Stomach (tissue), 9 donors: ENCODE results near the gene FOSL1. TPM values are rescaled to one million over a fixed set of nuclear protein-coding genes. Genes with fewer than 3 reads are reported as not detected.
"Not testable (repeated sequence)": the region's sequence is repeated elsewhere in the genome, so short reads cannot be mapped to it uniquely, and the experiment has no call there.

Source experiments
- DNase-seq, 2 donors: peaks; one replicate each; pipeline versions ENCODE4 v3.0.0 to v3.0.0-alpha.2; 2013 to 2019
- H3K27ac ChIP-seq, 5 donors: fragments of 200-600 bp in 4 of 5; sonication (generic) in 4 of 5; one replicate each; pipeline ENCODE4 v1.5.1; 2013 to 2019; ENCODE audit warnings: mild to moderate bottlenecking in 1 of 5, moderate library complexity in 1 of 5
- H3K27me3 ChIP-seq, 3 donors: fragments of 200-600 bp; sonication (generic); one replicate each; pipeline ENCODE4 v1.5.1; 2017 to 2019; ENCODE audit warnings: mixed run types in 1 of 3
- H3K36me3 ChIP-seq, 4 donors: fragments of 200-600 bp; sonication (generic); 1 replicate in 3 of 4; 2 replicates in 1 of 4; pipeline ENCODE4 v1.5.1; 2016 to 2019
- H3K4me1 ChIP-seq, 4 donors: fragments of 200-600 bp; sonication (generic); one replicate each; pipeline ENCODE4 v1.5.1; 2016 to 2019
- H3K4me3 ChIP-seq, 4 donors: fragments of 200-600 bp; sonication (generic) in 3 of 4; one replicate each; pipeline ENCODE4 v1.5.1; 2016 to 2019; ENCODE audit warnings: mild to moderate bottlenecking in 1 of 4
- H3K9me3 ChIP-seq, 4 donors: fragments of 200-600 bp; sonication (generic); one replicate each; pipeline ENCODE4 v1.5.1; 2016 to 2019
- EP300 ChIP-seq: sonication (generic); formaldehyde crosslinking; IDR thresholded peaks from one replicate; pipeline ENCODE4 v1.6.1; 2017; ENCODE audit warnings: antibody characterized with exemption
- POLR2A ChIP-seq, 4 donors: fragments of 450-650 bp; IDR thresholded peaks; one replicate each; pipeline ENCODE4 v1.6.1; 2016; ENCODE audit warnings: antibody characterized with exemption in 4 of 4, control low read depth in 2 of 4, mild to moderate bottlenecking in 1 of 4, moderate library complexity in 1 of 4
- POLR2AphosphoS5 ChIP-seq, 3 donors: sonication (generic); formaldehyde crosslinking; IDR thresholded peaks; one replicate each; pipeline ENCODE4 v1.6.1; 2016; ENCODE audit warnings: antibody characterized with exemption in 3 of 3
- WGBS, 5 donors: extraction: QIAGEN DNeasy Blood & Tissue Kit in 3 of 5; methylation state at CpG; one replicate each; pipeline versions ENCODE4 v1.1.5 to v1.1.7; 2013 to 2018; 5-methylcytosine and 5-hydroxymethylcytosine counted together
- intact Hi-C: fragments of 100-400 bp; cut with DNase I; formaldehyde crosslinking; loops from one replicate; pipeline ENCODE4 v1.15.1; 2023; ENCODE audit warnings: low total_unique reads
- polyA plus RNA-seq, 3 donors: library from polyadenylated mRNA; stranded (reverse); fragments of 200-250 nt; gene quantifications; one replicate each; pipeline ENCODE4 v1.2.3, GENCODE V29; 2013
- total RNA-seq, 5 donors: library from RNA; depleted of rRNA; stranded (reverse); fragments of >200 nt; gene quantifications; one replicate each; pipeline versions ENCODE4 v1.1.0 to v1.2.3, GENCODE V29; 2014 to 2016
- TF ChIP-seq, protein P1 (sequence below), 7 experiments: fragments of 450-650 bp in 4 of 7; fragments of 200-600 bp in 3 of 7; sonication (generic) in 3 of 7; IDR thresholded peaks; one replicate each; pipeline ENCODE4 v1.5.1; 2016 to 2019; ENCODE audit warnings: antibody characterized with exemption in 7 of 7, control low read depth in 2 of 7, mild to moderate bottlenecking in 1 of 7
- donor health status: healthy with polysubstance abuse.
- donor health status: Bipolar disorder and iron deficiency.
- donor health status: healthy.

Gene FOSL1
- total and polyA plus RNA-seq, 8 donors, result 1.7 to 43.3 (median 10.6) TPM; not detected in 2

DNA sequence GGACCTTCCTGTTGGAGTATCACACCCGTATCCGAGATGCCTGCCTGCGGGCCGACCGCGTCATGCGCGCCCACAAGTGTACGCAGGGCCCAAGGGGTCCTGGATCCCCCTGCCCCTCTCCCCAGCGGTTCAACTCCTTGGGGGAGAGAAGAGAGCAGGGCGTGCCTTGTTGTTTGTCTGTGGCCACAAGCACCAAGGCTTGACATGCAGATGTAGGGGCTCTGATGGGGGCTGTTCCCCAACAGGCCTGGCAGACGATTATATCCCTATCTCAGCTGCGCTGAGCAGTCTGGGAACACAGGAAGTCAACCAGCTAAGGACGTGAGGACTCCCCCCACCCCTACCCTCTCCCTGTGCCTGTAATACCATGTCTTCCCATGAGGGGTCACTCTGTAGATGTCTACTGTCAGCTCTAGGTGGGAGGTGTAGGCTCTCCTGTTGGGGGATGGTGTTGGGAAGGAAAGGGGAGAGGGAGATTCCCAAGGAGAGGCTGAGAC is 49.1 kb downstream of the FOSL1 start:
- peaks cover 16 to 45% (median 42%) of the 10 kb centered on the region in 4 donors for H3K4me1 ChIP-seq
- H3K4me3 ChIP-seq, result no peak overlapping the region
- TF ChIP-seq POLR2A (IDR thresholded peaks at IDR 0.05) (no peak), EP300 (no peak), POLR2AphosphoS5 (IDR thresholded peaks at IDR 0.05) (no peak)
- TF ChIP-seq, protein P1, sequence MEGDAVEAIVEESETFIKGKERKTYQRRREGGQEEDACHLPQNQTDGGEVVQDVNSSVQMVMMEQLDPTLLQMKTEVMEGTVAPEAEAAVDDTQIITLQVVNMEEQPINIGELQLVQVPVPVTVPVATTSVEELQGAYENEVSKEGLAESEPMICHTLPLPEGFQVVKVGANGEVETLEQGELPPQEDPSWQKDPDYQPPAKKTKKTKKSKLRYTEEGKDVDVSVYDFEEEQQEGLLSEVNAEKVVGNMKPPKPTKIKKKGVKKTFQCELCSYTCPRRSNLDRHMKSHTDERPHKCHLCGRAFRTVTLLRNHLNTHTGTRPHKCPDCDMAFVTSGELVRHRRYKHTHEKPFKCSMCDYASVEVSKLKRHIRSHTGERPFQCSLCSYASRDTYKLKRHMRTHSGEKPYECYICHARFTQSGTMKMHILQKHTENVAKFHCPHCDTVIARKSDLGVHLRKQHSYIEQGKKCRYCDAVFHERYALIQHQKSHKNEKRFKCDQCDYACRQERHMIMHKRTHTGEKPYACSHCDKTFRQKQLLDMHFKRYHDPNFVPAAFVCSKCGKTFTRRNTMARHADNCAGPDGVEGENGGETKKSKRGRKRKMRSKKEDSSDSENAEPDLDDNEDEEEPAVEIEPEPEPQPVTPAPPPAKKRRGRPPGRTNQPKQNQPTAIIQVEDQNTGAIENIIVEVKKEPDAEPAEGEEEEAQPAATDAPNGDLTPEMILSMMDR (IDR thresholded peaks at IDR 0.05), result peak in 2 of 7 experiments; percentile 13 to 38
- intact Hi-C loops, result no loop called here
- no peaks in the 10 kb centered on the region for H3K27me3 ChIP-seq
- H3K36me3 ChIP-seq, result peaks cover 42 to 59% (median 57%) of the 10 kb centered on the region in 4 donors
- WGBS, 5 donors, result 64 to 90% (median 88%) methylated on average over 3 to 14 of the region's 14 CpGs
- no peak overlapping the region for H3K27ac ChIP-seq
- DNase-seq, result peak in 1 of 2 donors; percentile 19
- H3K9me3 ChIP-seq, result peaks cover 0 to 7% (median 0%) of the 10 kb centered on the region in 4 donors

DNA sequence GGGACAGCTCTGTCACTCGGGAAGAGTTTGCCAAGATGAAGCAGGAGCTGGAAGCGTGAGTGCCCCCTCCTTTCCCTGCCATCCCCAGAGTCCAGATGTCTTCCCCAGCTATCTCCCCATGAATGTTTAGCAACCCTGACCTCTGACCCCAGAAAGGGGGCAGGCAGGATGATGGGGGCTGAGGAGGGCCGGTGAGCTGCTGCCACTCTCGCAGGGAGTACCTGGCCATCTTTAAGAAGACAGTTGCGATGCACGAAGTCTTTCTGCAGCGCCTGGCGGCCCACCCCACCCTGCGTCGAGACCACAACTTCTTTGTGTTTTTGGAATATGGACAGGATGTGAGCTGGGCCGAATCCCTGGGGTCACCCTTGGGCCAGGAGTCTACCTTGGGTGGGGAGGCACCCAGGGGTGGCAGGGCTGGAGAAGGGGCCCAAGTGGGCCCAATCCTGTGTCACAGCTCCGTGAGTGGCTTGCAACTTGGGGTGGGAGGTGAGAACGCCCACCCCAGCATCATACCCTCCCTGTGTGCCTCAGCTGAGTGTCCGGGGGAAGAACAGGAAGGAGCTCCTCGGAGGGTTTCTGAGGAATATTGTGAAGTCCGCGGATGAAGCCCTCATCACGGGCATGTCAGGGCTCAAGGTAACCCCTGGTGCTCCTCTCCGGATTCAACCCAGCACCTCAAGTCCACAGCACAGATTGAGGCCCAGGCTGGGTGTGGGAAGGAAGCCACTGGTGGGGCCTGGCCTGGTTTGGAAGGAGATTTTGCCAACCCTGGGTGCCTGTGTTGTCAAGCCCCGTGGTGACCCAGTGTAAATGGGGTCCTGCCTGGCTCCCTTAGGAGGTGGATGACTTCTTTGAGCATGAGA is 49.7 kb downstream of the FOSL1 start:
- TF ChIP-seq EP300, result no peak
- no peak for TF ChIP-seq POLR2AphosphoS5 (IDR thresholded peaks at IDR 0.05)
- TF ChIP-seq POLR2A (IDR thresholded peaks at IDR 0.05), result no peak
- TF ChIP-seq, protein P1 (IDR thresholded peaks at IDR 0.05), result no peak
- WGBS, 5 donors, result 74 to 80% (median 78%) methylated on average over 19 to 20 of the region's 20 CpGs
- DNase-seq, result no peak
- H3K9me3 ChIP-seq, result peaks cover 0 to 7% (median 0%) of the 10 kb centered on the region in 4 donors
- intact Hi-C loops, result no loop called here
- H3K4me3 ChIP-seq, result no peak overlapping the region
- peaks cover 9 to 39% (median 35%) of the 10 kb centered on the region in 4 donors for H3K4me1 ChIP-seq
- H3K27ac ChIP-seq, result no peak overlapping the region
- peaks cover 35 to 53% (median 50%) of the 10 kb centered on the region in 4 donors for H3K36me3 ChIP-seq
- H3K27me3 ChIP-seq, result no peaks in the 10 kb centered on the region

- TF ChIP-seq EP300 (no peak), POLR2AphosphoS5 (IDR thresholded peaks at IDR 0.05) (no peak), POLR2A (IDR thresholded peaks at IDR 0.05) (no peak)
- TF ChIP-seq, protein P1 (IDR thresholded peaks at IDR 0.05), result no peak
- peaks cover 28 to 46% (median 44%) of the 10 kb centered on the region in 4 donors for H3K36me3 ChIP-seq
- H3K9me3 ChIP-seq, result peaks cover 0 to 7% (median 0%) of the 10 kb centered on the region in 4 donors
- H3K4me3 ChIP-seq, result no peak overlapping the region
- H3K27me3 ChIP-seq, result no peaks in the 10 kb centered on the region
- WGBS, 5 donors, result 41 to 59% (median 55%) methylated on average over 13 to 16 of the region's 16 CpGs
- peak in 1 of 2 donors; percentile 8 for DNase-seq
- intact Hi-C loops, result no loop called here
- no peak overlapping the region for H3K27ac ChIP-seq
- peaks cover 2 to 33% (median 29%) of the 10 kb centered on the region in 4 donors for H3K4me1 ChIP-seq
Measured at GRCh38 chr11:65849771-65850216, 50.4 kb downstream of the FOSL1 start.

DNA sequence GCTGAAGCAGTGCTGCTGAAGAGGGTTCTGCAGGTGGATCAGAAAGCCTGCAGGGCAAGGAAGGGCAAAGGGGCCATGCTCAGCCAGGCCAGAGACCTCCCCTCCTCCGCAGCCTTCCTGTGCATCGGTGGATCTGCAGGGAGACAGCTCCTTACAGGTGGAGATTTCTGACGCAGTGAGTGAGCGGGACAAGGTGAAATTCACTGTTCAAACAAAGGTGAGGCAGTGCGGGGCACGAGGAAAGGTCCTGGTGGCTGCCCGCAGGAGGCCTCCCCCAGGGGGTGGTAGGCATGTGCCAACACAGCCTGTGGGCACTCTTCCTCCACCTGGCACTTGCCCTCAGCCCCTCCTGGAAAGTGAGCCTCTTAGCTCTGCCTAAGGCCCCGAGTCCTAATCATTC is 50.8 kb downstream of the FOSL1 start:
- H3K9me3 ChIP-seq, result peaks cover 0 to 7% (median 0%) of the 10 kb centered on the region in 4 donors
- DNase-seq, result peak in 1 of 2 donors; percentile 13
- no peak overlapping the region for H3K4me3 ChIP-seq
- H3K27me3 ChIP-seq, result no peaks in the 10 kb centered on the region
- peaks cover 24 to 42% (median 39%) of the 10 kb centered on the region in 4 donors for H3K36me3 ChIP-seq
- WGBS, 5 donors, result 40 to 57% (median 46%) methylated on average over 2 to 8 of the region's 8 CpGs
- TF ChIP-seq POLR2A (IDR thresholded peaks at IDR 0.05) (no peak), EP300 (no peak), POLR2AphosphoS5 (IDR thresholded peaks at IDR 0.05) (no peak)
- TF ChIP-seq, protein P1 (IDR thresholded peaks at IDR 0.05), result no peak
- H3K4me1 ChIP-seq, result peaks cover 4 to 33% (median 26%) of the 10 kb centered on the region in 4 donors
- intact Hi-C loops, result no loop called here
- no peak overlapping the region for H3K27ac ChIP-seq

DNA sequence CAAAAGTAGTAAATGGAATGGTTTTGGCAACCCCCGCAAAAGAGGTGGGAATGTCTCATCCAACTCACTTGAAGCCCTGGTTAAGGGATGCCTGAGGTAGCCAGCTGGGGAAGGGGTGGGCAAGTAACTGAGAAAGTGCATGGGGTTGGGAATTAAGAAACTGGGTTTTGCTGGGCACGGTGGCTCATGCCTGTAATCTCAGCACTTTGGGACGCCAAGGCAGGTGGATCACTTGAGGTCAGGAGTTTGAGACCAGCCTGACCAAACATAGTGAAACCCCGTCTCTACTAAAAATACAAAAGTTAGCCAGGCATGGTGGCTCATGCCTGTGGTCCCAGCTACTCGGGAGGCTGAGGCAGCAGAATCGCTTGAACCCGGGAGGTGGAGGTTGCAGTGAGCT is 51.5 kb downstream of the FOSL1 start:
- DNase-seq, H3K27me3 ChIP-seq, H3K4me3 ChIP-seq, H3K27ac ChIP-seq, H3K9me3 ChIP-seq, intact Hi-C loops: not testable (repeated sequence)
- Histone ChIP-seq H3K36me3 (peaks cover 17 to 35% (median 33%) of the 10 kb centered on the region in 4 donors), H3K4me1 (peaks cover 8 to 33% (median 23%) of the 10 kb centered on the region in 4 donors)
- WGBS, 5 donors, result 57 to 64% (median 62%) methylated on average over 7 of the region's 7 CpGs
